A673 (cell line): ENCODE measurements around the gene ADAMTS12. TPM values are rescaled to one million over a fixed set of nuclear protein-coding genes. Genes with fewer than 3 reads are reported as not detected.
"Not testable (repeated sequence)": the region's sequence is repeated elsewhere in the genome, so short reads cannot be mapped to it uniquely, and the experiment has no call there.

ENCODE experiments used
- BruUV-seq: library from RNA; stranded (reverse); fragments of 400-500 nt; replicated peaks from 2 replicates; lab custom pipeline; 2021; lab: Mats Ljungman, UMichigan
- CTCF ChIA-PET: fragments of 300-600 bp; sonication (Branson Sonifier 250); formaldehyde crosslinking; loops from one replicate; lab custom pipeline; 2022; ENCODE audit warnings: antibody characterized with exemption; lab: Charles Lee
- POLR2A ChIA-PET: fragments of 300-600 bp; sonication (Branson Sonifier 250); formaldehyde crosslinking; loops from one replicate; lab custom pipeline; 2022; ENCODE audit warnings: antibody characterized with exemption; ENCODE audit not compliant: low non-redundant PET; lab: Charles Lee
- DNase-seq: peaks from one replicate; pipeline ENCODE4 v3.0.0-alpha.2; 2015; ENCODE audit warnings: low spot score
- H3K27ac ChIP-seq: fragments of 200-600 bp; sonication (generic); 2 replicates; pipeline ENCODE4 v1.5.1; 2016; ENCODE audit warnings: mixed run types, low read depth, mild to moderate bottlenecking, mixed read lengths, antibody characterized with exemption, low read length; ENCODE audit not compliant: poor library complexity, severe bottlenecking
- H3K27me3 ChIP-seq: fragments of 200-600 bp; sonication (generic); replicated peaks from 2 replicates; pipeline ENCODE4 v1.6.1; 2017; ENCODE audit warnings: mixed run types, low read depth, mild to moderate bottlenecking, mixed read lengths, antibody characterized with exemption, low read length; ENCODE audit not compliant: insufficient read depth, poor library complexity
- H3K36me3 ChIP-seq: fragments of 200-600 bp; sonication (generic); 2 replicates; pipeline ENCODE4 v1.6.1; 2016; ENCODE audit warnings: mixed run types, mild to moderate bottlenecking, mixed read lengths, antibody characterized with exemption, low read length; ENCODE audit not compliant: insufficient read depth, poor library complexity, severe bottlenecking
- H3K4me1 ChIP-seq: fragments of 200-600 bp; sonication (generic); 2 replicates; pipeline ENCODE4 v1.6.1; 2017; ENCODE audit warnings: mixed run types, mild to moderate bottlenecking, mixed read lengths, antibody characterized with exemption, low read length; ENCODE audit not compliant: insufficient read depth, poor library complexity, severe bottlenecking
- H3K4me3 ChIP-seq: fragments of 200-600 bp; sonication (generic); 2 replicates; pipeline ENCODE4 v1.5.1; 2016; ENCODE audit warnings: low read depth, mixed run types, mild to moderate bottlenecking, mixed read lengths, low read length; ENCODE audit not compliant: poor library complexity, severe bottlenecking
- H3K9me3 ChIP-seq: fragments of 200-600 bp; sonication (generic); 2 replicates; pipeline ENCODE4 v1.6.1; 2016; ENCODE audit warnings: mixed run types, low read depth, mild to moderate bottlenecking, mixed read lengths, antibody characterized with exemption, low read length; ENCODE audit not compliant: poor library complexity, severe bottlenecking
- CTCF ChIP-seq: fragments of 300-800, 200-600 bp; sonication (generic); conservative IDR thresholded peaks from 2 replicates; pipeline ENCODE4 v1.5.1; 2017; ENCODE audit warnings: low read depth, mild to moderate bottlenecking, antibody characterized with exemption, low read length, moderate library complexity, mixed read lengths
- EZH2 ChIP-seq: fragments of 200-600 bp; sonication (generic); IDR thresholded peaks from 2 replicates; pipeline ENCODE4 v1.6.1; 2017; ENCODE audit warnings: borderline replicate concordance, low read depth, mild to moderate bottlenecking, mixed read lengths, antibody characterized with exemption, low read length; ENCODE audit not compliant: poor library complexity, severe bottlenecking
- intact Hi-C: fragments of 100-400 bp; cut with micrococcal nuclease; formaldehyde crosslinking; loops from one replicate; pipeline ENCODE4 v1.10.0; 2022; ENCODE audit not compliant: unreplicated experiment
- total RNA-seq: library from RNA; stranded (reverse); gene quantifications from 2 replicates; pipeline ENCODE4 v1.2.3, GENCODE V29; 2021

Gene ADAMTS12
- total RNA-seq, 1 experiment from 2014 or later, result 0.84 TPM

GRCh38 chr5:33927685-33928084 is 35.9 kb upstream of the ADAMTS12 start:
- no peak overlapping the region for H3K4me3 ChIP-seq
- TF ChIP-seq CTCF (no peak), EZH2 (no peak)
- CTCF ChIA-PET, result no interaction called here
- H3K9me3 ChIP-seq, result no peaks in the 10 kb centered on the region
- no peak overlapping the region for H3K27ac ChIP-seq
- BruUV-seq, result no TSS peak
- no peaks in the 10 kb centered on the region for H3K27me3 ChIP-seq
- no peak for DNase-seq
- H3K4me1 ChIP-seq, result no peaks in the 10 kb centered on the region
- H3K36me3 ChIP-seq, result no peaks in the 10 kb centered on the region
- intact Hi-C loops, result no loop called here
- POLR2A ChIA-PET, result no interaction called here

GRCh38 chr5:33925278-33925677 is 33.5 kb upstream of the ADAMTS12 start:
- no peak overlapping the region for H3K4me3 ChIP-seq
- BruUV-seq, result no TSS peak
- no peak overlapping the region for H3K27ac ChIP-seq
- no peaks in the 10 kb centered on the region for H3K36me3 ChIP-seq
- H3K9me3 ChIP-seq, result no peaks in the 10 kb centered on the region
- H3K4me1 ChIP-seq, result no peaks in the 10 kb centered on the region
- intact Hi-C loops, result no loop called here
- ChIA-PET POLR2A (interaction anchor here (0.5 to 0.6 kb wide), 2 partner anchors 10 to 26 kb away, joined by 3 to 4 read pairs; no protein-coding TSS in a partner anchor), CTCF (no interaction called here)
- no peak for TF ChIP-seq EZH2
- no peak for TF ChIP-seq CTCF
- DNase-seq, result no peak
- no peaks in the 10 kb centered on the region for H3K27me3 ChIP-seq

GRCh38 chr5:33921002-33921401 is 29.2 kb upstream of the ADAMTS12 start:
- intact Hi-C loops, result no loop called here
- POLR2A ChIA-PET, result no interaction called here
- CTCF ChIA-PET, result no interaction called here
- no peaks in the 10 kb centered on the region for H3K36me3 ChIP-seq
- H3K4me3 ChIP-seq, result no peak overlapping the region
- no peak overlapping the region for H3K27ac ChIP-seq
- DNase-seq, result no peak
- no peaks in the 10 kb centered on the region for H3K9me3 ChIP-seq
- no peak for TF ChIP-seq EZH2
- no peak for TF ChIP-seq CTCF
- BruUV-seq, result no TSS peak
- no peaks in the 10 kb centered on the region for H3K4me1 ChIP-seq
- H3K27me3 ChIP-seq, result no peaks in the 10 kb centered on the region

GRCh38 chr5:33914844-33915243 is 23.1 kb upstream of the ADAMTS12 start:
- CTCF ChIA-PET, H3K27ac ChIP-seq, intact Hi-C loops, H3K9me3 ChIP-seq, POLR2A ChIA-PET, BruUV-seq, H3K4me1 ChIP-seq, H3K36me3 ChIP-seq, H3K4me3 ChIP-seq, H3K27me3 ChIP-seq, DNase-seq: not testable (repeated sequence)

- H3K36me3 ChIP-seq, intact Hi-C loops, CTCF ChIA-PET, H3K4me3 ChIP-seq, H3K9me3 ChIP-seq, H3K27ac ChIP-seq, POLR2A ChIA-PET, H3K4me1 ChIP-seq, DNase-seq, BruUV-seq, H3K27me3 ChIP-seq: not testable (repeated sequence)
Observed at GRCh38 chr5:33906248-33906647, 14.5 kb upstream of the ADAMTS12 start.
